Activated CD4-positive, alpha-beta memory T cell treated with anti-CD3 and anti-CD28 coated beads for 36 hours (primary cell): ENCODE results near the gene GFRA1. TPM values are rescaled to one million over a fixed set of nuclear protein-coding genes. Genes with fewer than 3 reads are reported as not detected.

ENCODE experiments used
- CTCF ChIA-PET: fragments of 350-600 bp; sonication (Branson Sonifier 250); formaldehyde crosslinking; loops from one replicate; lab custom pipeline; 2021; ENCODE audit warnings: antibody characterized with exemption, inconsistent platforms; lab: Charles Lee
- POLR2A ChIA-PET: fragments of 350-600 bp; sonication (Branson Sonifier 250); formaldehyde crosslinking; loops from one replicate; lab custom pipeline; 2021; ENCODE audit warnings: antibody characterized with exemption; lab: Charles Lee
- DNase-seq: peaks from one replicate; pipeline ENCODE4 v3.0.0-alpha.2; 2020
- H3K27ac Mint-ChIP-seq: one replicate; pipeline ENCODE4 v1.8.0; 2021; ENCODE audit warnings: mixed read lengths
- H3K27me3 Mint-ChIP-seq: one replicate; pipeline ENCODE4 v1.8.0; 2021; ENCODE audit warnings: mixed read lengths
- H3K36me3 Mint-ChIP-seq: one replicate; pipeline ENCODE4 v1.8.0; 2021; ENCODE audit warnings: mixed read lengths
- H3K4me1 Mint-ChIP-seq: one replicate; pipeline ENCODE4 v1.8.0; 2021; ENCODE audit warnings: low read depth, mixed read lengths
- H3K4me3 Mint-ChIP-seq: one replicate; pipeline ENCODE4 v1.8.0; 2021; ENCODE audit warnings: mild to moderate bottlenecking, mixed read lengths
- H3K9me3 Mint-ChIP-seq: one replicate; pipeline ENCODE4 v1.8.0; 2021; ENCODE audit warnings: mixed read lengths
- intact Hi-C: fragments of 100-400 bp; cut with micrococcal nuclease; formaldehyde crosslinking; loops from one replicate; pipeline ENCODE4 v1.15.1; 2023
- total RNA-seq, 2 experiments: library from RNA; stranded (reverse); gene quantifications; one replicate each; pipeline ENCODE4 v1.2.3, GENCODE V29; 2021

GFRA1 gene
- total RNA-seq, 2 experiments from 2014 or later, result not detected

DNA sequence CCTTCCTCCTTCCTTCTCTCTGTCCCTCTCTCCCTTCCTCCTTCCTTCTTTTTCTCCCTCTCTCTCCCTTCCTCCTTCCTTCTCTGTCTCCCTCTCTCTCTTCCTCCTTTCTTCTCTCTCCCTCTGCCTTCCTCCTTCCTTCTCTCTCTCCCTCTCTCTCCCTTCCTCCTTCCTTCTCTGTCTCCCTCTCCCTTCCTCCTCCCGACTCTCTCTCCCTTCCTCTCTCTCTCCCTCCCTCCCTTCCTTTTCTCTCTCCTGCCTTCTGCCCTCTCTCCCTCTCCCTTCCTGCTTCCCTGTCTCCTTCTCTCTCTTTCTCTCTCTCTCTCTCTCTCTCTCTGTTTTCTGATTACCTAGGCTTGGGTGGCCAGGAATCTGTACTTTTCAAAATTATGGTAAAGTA, 16.6 kb upstream of the GFRA1 start:
- Mint-ChIP-seq H3K4me3 (no peak overlapping the region), H3K4me1 (no peaks in the 10 kb centered on the region), H3K36me3 (no peaks in the 10 kb centered on the region), H3K27me3 (peaks cover 2% of the 10 kb centered on the region), H3K9me3 (no peaks in the 10 kb centered on the region), H3K27ac (no peak overlapping the region)
- intact Hi-C loops, result loop anchor here (2.0 to 5.0 kb wide), 2 partner anchors 583 to 1117 kb away; no protein-coding TSS in a partner anchor
- no peak for DNase-seq
- ChIA-PET CTCF (no interaction called here), POLR2A (no interaction called here)

GRCh38 chr10:116287906-116288501, 15.0 kb upstream of the GFRA1 start:
- CTCF ChIA-PET, result interaction anchor here (0.6 to 1.6 kb wide), 3 partner anchors 16 to 582 kb away, joined by 3 to 6 read pairs (median 4); no protein-coding TSS in a partner anchor
- no peak for DNase-seq
- H3K27ac Mint-ChIP-seq, result no peak overlapping the region

DNA sequence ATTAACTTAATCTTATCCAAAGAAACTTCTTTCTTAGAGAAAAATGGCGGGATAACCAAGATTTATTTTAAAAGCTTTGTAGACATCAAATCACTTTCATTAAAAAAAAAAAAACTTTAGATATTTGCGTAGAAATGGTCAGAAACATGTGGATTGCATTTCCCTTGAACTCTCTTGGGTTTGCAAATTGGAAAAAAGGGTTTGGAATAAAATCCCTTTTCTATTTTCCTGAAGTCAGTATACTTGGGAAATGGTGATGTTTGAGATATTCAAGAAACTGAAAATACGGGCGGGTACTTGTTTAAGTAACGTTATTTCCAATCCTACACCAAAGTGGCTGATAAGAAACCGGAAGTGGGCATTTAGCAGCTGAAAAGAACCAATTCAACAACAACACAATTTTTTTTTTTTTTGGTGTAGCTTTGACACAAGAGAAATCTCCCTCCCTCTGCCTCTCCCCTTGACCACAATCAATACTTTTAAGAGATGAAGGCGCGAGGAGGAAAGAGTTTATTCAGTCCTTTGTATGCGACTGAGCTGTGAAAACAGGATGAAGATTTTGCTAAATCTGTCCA, 13.7 kb upstream of the GFRA1 start:
- H3K27ac Mint-ChIP-seq, result no peak overlapping the region
- H3K27me3 Mint-ChIP-seq, result peaks cover 2% of the 10 kb centered on the region
- intact Hi-C loops, result loop anchor here (5.0 kb wide), 1 partner anchor 1114 kb away; no protein-coding TSS in a partner anchor
- no peaks in the 10 kb centered on the region for H3K4me1 Mint-ChIP-seq
- no peaks in the 10 kb centered on the region for H3K9me3 Mint-ChIP-seq
- no peaks in the 10 kb centered on the region for H3K36me3 Mint-ChIP-seq
- H3K4me3 Mint-ChIP-seq, result no peak overlapping the region
- CTCF ChIA-PET, result no interaction called here
- no peak for DNase-seq
- POLR2A ChIA-PET, result no interaction called here

More at GRCh38 chr10:116287906-116288501, 15.0 kb upstream of the GFRA1 start:
- intact Hi-C loops, result loop anchor here (2.0 to 5.0 kb wide), 2 partner anchors 581 to 1116 kb away; no protein-coding TSS in a partner anchor
- peaks cover 2% of the 10 kb centered on the region for H3K27me3 Mint-ChIP-seq
- H3K9me3 Mint-ChIP-seq, result no peaks in the 10 kb centered on the region
- H3K36me3 Mint-ChIP-seq, result no peaks in the 10 kb centered on the region
- no peak overlapping the region for H3K4me3 Mint-ChIP-seq
- POLR2A ChIA-PET, result no interaction called here
- no peaks in the 10 kb centered on the region for H3K4me1 Mint-ChIP-seq

DNA sequence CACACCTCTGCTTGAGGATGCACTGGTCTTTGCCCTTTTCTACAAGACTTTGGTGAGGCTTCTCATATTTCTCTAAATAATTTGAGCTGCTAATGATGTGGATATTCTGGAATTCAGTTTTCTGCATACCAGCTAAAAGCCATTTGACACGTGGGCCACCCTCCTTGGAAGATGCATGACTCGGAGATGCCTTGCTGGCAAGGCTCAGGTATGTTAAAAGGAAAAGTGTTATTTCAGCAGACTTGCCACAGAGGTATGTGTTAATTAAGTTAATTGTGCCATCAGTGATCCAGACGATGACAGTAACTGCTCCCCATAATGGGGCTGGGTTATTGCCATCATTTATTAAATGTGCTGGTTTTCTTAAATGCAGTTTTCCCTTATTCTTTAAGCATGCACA, 8.8 kb upstream of the GFRA1 start:
- H3K9me3 Mint-ChIP-seq, result no peaks in the 10 kb centered on the region
- intact Hi-C loops, result no loop called here

GRCh38 chr10:116278846-116279245, 5.8 kb upstream of the GFRA1 start:
- no peak overlapping the region for H3K27ac Mint-ChIP-seq
- H3K9me3 Mint-ChIP-seq, result no peaks in the 10 kb centered on the region
- DNase-seq, result no peak
- no peaks in the 10 kb centered on the region for H3K36me3 Mint-ChIP-seq
- intact Hi-C loops, result no loop called here
- ChIA-PET CTCF (no interaction called here), POLR2A (no interaction called here)
- H3K4me3 Mint-ChIP-seq, result no peak overlapping the region
- no peaks in the 10 kb centered on the region for H3K4me1 Mint-ChIP-seq
- peaks cover 24% of the 10 kb centered on the region for H3K27me3 Mint-ChIP-seq

More for the DNA sequence above, 8.8 kb upstream of the GFRA1 start:
- Mint-ChIP-seq H3K4me1 (no peaks in the 10 kb centered on the region), H3K27me3 (peaks cover 7% of the 10 kb centered on the region), H3K27ac (no peak overlapping the region), H3K36me3 (no peaks in the 10 kb centered on the region), H3K4me3 (no peak overlapping the region)
- DNase-seq, result no peak
- CTCF ChIA-PET, result no interaction called here
- POLR2A ChIA-PET, result no interaction called here

- ChIA-PET POLR2A (no interaction called here), CTCF (no interaction called here)
- Mint-ChIP-seq H3K27me3 (peaks cover 34% of the 10 kb centered on the region), H3K9me3 (no peaks in the 10 kb centered on the region), H3K27ac (no peak overlapping the region), H3K36me3 (peaks cover 5% of the 10 kb centered on the region), H3K4me3 (no peak overlapping the region), H3K4me1 (peaks cover 4% of the 10 kb centered on the region)
- no peak for DNase-seq
- intact Hi-C loops, result no loop called here
Measured at GRCh38 chr10:116276981-116277380, 4.0 kb upstream of the GFRA1 start.

GRCh38 chr10:116274064-116274904, 1.3 kb upstream of the GFRA1 start:
- Mint-ChIP-seq H3K27ac (no peak overlapping the region), H3K9me3 (no peaks in the 10 kb centered on the region), H3K36me3 (peaks cover 5% of the 10 kb centered on the region), H3K4me3 (no peak overlapping the region), H3K27me3 (peaks cover 53% of the 10 kb centered on the region), H3K4me1 (peaks cover 4% of the 10 kb centered on the region)
- DNase-seq, result no peak
- intact Hi-C loops, result no loop called here
- POLR2A ChIA-PET, result no interaction called here
- CTCF ChIA-PET, result no interaction called here

DNA sequence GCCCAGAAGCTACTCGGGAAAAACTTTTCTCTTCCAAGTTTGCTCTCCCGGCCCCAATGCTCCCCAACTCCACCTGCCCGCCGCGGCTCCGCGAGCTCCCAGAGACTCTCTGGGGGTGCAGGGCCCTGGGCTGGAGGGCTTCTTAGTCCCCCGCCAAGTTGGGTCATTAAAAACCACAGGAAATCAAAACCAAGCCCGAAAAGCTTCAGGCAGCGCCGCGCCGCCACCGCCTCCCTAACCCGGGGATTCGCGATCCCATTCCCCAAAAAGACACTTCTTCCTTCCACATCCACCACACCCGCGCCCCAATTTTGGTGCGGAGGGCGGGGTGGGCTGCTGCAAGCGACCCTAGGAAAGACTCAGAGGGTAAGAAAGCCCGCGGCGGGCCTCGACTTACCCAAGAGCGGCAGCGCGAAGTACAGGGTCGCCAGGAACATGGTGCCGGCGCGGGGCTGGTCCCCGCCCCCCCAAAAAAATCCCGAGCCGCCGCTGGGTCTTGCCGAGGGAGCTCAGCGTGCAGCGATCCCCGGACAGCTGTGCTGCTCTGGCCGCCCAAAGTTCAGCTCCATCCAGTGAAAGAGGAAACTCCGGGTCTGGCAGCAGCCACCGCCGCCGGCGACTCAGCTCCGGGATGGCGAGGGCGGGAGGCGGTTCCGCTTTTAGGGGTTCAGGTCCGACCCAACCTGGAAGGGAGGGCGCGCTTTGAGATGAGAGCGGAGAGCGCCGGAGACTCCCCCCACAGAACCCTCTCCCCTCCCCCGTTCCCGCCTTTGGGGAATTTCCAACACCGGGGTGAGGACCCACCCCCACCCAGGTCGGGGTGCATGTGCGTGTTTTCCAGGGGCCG, 1.2 kb downstream of the GFRA1 start:
- Mint-ChIP-seq H3K4me3 (no peak overlapping the region), H3K9me3 (no peaks in the 10 kb centered on the region), H3K27me3 (peaks cover 55% of the 10 kb centered on the region), H3K27ac (no peak overlapping the region), H3K4me1 (peaks cover 4% of the 10 kb centered on the region), H3K36me3 (peaks cover 5% of the 10 kb centered on the region)
- POLR2A ChIA-PET, result no interaction called here
- intact Hi-C loops, result no loop called here
- DNase-seq, result no peak
- CTCF ChIA-PET, result interaction anchor here (0.9 kb wide), 1 partner anchor 16 kb away, joined by 3 read pairs; no protein-coding TSS in a partner anchor

GRCh38 chr10:116270771-116271592, 2.0 kb downstream of the GFRA1 start:
- ChIA-PET CTCF (interaction anchor here (0.9 kb wide), 1 partner anchor 17 kb away, joined by 3 read pairs; no protein-coding TSS in a partner anchor), POLR2A (no interaction called here)
- intact Hi-C loops, result no loop called here
- no peak overlapping the region for H3K27ac Mint-ChIP-seq
- peaks cover 4% of the 10 kb centered on the region for H3K4me1 Mint-ChIP-seq
- H3K4me3 Mint-ChIP-seq, result no peak overlapping the region
- peaks cover 57% of the 10 kb centered on the region for H3K27me3 Mint-ChIP-seq
- peaks cover 5% of the 10 kb centered on the region for H3K36me3 Mint-ChIP-seq
- H3K9me3 Mint-ChIP-seq, result no peaks in the 10 kb centered on the region
- no peak for DNase-seq

- Mint-ChIP-seq H3K27ac (no peak overlapping the region), H3K27me3 (peaks cover 53% of the 10 kb centered on the region), H3K36me3 (peaks cover 5% of the 10 kb centered on the region), H3K4me1 (peaks cover 4% of the 10 kb centered on the region), H3K4me3 (no peak overlapping the region), H3K9me3 (no peaks in the 10 kb centered on the region)
- no peak for DNase-seq
- intact Hi-C loops, result no loop called here
- CTCF ChIA-PET, result no interaction called here
- POLR2A ChIA-PET, result no interaction called here
Measured at GRCh38 chr10:116270126-116270770, 2.8 kb downstream of the GFRA1 start.

- Mint-ChIP-seq H3K27ac (no peak overlapping the region), H3K4me3 (no peak overlapping the region), H3K27me3 (peaks cover 47% of the 10 kb centered on the region), H3K9me3 (no peaks in the 10 kb centered on the region), H3K4me1 (peaks cover 4% of the 10 kb centered on the region), H3K36me3 (peaks cover 5% of the 10 kb centered on the region)
- intact Hi-C loops, result no loop called here
- ChIA-PET POLR2A (no interaction called here), CTCF (no interaction called here)
- no peak for DNase-seq
Measured at GRCh38 chr10:116269619-116270018, 3.4 kb downstream of the GFRA1 start.
